Stimulated activated CD8-positive, alpha-beta memory T cell treated with anti-CD3 and anti-CD28 coated beads, Interleukin-4, amount 100 ng/mL, for 1 hour (primary cell): ENCODE data around the gene FPR2.
"Not testable (repeated sequence)": the region's sequence is repeated elsewhere in the genome, so short reads cannot be mapped to it uniquely, and the experiment has no call there.

ENCODE experiments used
- DNase-seq, 2 donors: peaks; one replicate each; pipeline ENCODE4 v3.0.0-alpha.2; 2020; ENCODE audit warnings: low read depth in 2 of 2, low spot score in 1 of 2

Gene FPR2, protein sequence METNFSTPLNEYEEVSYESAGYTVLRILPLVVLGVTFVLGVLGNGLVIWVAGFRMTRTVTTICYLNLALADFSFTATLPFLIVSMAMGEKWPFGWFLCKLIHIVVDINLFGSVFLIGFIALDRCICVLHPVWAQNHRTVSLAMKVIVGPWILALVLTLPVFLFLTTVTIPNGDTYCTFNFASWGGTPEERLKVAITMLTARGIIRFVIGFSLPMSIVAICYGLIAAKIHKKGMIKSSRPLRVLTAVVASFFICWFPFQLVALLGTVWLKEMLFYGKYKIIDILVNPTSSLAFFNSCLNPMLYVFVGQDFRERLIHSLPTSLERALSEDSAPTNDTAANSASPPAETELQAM

DNA sequence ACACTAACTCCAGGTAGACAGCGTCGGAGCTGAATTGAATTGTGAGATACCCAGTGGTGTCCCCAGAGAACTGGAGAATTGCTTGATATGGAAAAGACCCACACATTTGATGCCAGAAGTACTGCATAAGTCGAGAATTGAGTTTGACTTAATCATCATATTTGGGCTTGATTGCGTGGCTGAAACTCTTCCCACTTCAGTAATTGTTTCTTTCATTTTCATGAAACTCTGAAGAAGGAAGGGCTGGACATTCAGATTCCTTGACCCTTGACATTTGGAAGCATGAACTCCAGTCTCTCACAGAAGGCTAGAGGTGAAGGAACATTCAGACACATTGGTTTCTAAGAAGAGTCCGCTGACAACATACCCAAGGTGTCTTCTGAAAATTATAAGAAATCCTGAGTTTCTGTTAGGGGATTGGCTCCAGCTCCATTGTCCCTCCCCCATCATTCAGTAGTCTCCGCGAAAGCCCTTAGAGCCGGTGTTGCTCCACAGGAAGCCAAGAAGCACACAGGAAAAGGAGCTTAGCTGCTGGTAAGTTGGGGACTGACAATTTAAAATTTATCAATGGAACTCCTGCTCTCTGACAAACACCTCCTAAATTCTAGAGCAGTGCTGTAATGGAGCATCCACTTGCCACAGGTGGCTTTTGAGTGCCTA, at the start of gene FPR2:
Gene FPR2, plus strand, starts transcription at position 484 of the 660 bp plus-strand sequence. CDS start 7,479 bp downstream, outside the sequence.
- DNase-seq: no peak

DNA sequence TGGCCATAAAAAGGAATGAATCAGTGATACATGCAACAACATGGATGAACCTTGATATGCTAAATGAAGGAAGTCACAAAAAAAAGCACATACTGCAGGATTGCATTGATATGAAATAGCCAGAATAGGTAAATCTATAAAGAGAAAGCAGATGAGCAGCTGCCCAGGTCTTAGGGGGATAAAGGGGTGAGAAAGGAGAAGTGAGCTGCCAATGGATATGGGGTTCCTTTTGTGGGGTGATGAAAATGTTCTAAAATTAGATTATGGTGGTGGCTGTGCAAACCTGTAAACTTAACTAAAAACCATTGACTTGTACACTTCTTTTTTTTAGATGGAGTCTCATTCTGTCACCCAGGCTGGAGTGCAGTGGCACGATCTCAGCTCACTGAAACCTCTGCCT, 49.3 kb upstream of the FPR2 start:
- no peak for DNase-seq

DNA sequence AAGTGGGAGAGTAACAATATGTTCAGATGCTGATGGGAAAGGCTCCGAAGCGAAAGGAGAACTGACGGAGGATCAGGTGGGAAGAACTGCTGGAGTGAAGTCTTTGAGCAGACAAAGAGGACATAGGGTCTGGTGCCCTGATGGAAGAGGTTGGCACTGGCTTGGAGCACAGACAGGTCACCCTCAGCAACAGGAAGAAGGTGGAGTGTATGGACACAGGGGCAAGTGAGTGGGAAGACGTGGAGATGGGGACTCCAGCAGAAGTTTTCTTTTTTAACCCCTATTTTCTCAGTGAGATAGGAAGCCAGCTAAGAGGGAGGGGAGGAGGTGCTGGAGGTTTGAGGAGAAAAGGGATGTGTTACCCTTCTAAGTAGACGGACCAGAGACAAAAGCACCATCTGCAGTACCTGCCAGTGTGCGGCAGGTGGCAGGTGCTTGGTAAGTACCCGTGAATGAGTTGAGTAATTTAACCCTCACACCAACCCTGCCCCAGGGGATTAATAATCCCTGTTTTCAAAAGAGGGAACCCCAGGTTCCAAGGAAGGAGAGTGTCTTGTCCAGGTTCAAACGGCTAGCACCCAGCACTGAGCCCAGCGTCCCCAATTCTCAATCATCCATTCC, 48.4 kb upstream of the FPR2 start:
- DNase-seq: no peak

DNA sequence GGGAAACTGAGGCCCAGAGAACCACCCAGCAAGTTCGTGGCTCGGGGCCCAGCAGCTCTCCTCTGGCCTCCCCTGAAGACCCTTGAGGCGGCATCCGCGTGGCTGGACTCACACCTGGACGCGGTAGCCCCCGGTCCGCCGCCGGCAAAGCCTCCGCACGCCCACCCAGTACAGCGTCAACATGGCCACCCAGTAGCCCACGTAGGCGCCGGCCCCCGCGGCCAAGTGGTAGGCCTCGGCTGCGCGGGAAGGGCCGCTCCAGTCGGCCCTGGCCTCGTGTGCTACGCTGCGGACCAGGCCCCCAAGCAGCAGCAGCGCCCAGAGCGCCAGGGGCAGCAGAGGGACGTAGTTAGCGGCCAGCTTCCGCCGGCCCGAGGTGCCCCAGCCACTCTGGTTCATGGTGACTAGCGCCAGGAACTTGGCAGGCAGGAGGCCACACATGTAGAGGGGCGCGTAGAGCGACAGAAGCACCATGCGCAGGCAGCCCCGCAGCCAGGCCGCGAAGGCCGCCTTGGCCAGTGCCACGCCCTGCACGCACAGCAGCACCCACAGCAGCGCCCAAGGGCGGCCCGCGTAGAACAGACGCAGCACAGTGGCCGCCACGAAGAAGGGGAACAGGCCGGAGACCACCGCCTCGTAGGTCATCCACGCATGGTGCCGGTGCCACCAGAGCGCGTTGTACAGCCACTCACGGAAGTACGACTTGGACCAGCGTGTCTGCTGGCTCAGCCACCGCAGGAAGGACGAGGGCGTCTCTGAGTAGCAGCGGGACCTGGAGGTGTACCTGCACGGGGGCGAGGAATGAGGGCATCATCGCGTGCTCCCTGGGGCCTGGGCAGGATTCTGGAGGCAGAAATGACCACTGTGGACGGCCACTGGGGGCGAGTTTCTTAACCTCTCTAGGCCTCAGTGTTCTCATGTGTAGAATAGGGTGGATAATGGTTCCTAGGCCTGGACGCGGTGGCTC, 47.4 kb upstream of the FPR2 start:
- DNase-seq: no peak

DNA sequence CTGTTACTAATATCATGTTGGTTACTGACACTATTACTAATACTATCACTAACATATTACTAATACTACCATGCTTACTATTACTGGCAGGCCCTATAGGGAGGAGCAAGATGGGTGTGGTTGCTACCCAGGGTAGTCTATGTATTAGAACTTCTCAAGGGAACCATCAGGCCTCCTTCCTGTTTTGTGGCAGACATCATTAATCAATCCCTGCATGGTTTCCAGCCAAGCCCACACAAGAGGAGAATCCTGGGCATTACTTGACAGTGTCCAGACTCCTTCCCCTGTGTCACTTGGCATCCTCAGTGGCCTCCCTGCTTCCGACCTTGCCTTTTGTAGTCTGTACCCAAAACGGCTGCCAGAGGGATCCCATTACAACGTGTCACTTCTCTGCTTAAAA, 46.1 kb upstream of the FPR2 start:
- no peak for DNase-seq

DNA sequence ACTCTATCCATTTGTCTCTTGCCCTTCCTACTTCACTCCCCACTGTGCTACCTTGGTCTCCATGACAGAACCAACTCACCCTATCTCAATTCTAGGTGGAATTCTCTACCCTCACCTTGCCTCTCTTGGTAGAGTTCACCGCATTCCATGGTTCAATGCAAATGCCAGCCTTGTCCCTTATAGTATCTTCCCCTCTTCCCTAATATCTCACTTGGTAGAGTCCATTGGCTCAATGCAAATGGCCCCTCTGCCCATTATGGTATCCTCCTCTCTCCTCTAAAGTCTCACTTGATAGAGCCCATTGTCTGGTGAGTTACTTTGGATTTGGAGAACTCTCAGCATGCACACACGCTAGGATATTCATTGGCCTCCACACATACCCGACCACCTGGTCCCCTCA, 45.1 kb upstream of the FPR2 start:
- no peak for DNase-seq

DNA sequence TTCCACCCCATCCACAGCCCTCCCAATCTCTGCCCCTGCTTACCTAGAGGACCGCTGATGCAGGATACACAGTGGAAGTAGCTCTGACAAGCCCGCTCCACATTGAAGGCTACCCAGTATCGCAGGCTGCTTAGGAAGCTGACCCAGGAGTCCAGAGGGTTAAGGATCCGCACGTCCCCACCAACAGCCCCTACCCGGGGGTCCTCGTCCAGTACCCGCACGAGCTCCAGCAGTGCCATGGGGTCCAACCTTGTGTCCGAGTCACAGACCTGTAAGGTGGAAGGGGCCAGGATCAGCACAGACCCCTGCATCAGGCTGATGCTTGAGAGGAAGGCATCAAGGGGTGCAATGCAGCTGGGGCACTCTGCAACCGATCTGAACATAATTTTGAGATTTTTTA, 44.1 kb upstream of the FPR2 start:
- no peak for DNase-seq

DNA sequence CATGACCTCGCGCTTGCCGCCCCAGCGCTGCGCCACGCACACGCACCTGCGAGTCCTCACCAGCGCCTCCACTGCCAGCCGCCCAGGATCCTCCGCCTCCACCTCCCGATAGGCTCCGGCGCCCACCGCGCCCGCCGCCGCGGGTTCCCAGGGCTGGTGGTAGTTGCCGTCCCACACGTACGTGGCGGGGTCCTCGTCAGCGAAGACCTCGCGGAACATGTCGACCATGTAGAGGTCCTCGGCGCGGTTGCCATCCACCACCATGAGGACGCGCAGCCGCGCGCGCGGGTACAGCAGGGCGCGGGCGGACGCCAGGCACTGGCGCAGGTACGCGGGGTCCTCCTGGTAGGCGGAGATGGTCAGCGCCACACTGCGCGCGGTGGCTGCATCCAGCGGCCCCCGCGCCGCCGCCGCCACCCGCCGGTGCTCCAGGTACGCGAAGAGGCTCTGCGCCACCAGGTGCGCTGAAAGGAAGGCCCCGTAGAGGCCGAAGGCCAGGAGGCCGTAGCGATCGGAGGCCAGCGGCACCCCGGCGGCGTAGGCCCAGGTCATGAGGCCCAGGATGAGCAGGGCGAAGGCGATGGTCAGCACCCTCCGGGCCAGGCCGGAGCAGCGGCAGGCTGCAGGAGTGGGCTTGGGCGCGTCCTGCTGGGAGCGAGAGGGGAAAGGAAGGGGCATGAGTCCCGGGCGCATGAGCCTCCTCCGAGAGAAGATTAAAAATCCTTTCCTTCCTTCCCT, 41.6 kb upstream of the FPR2 start:
- no peak for DNase-seq

DNA sequence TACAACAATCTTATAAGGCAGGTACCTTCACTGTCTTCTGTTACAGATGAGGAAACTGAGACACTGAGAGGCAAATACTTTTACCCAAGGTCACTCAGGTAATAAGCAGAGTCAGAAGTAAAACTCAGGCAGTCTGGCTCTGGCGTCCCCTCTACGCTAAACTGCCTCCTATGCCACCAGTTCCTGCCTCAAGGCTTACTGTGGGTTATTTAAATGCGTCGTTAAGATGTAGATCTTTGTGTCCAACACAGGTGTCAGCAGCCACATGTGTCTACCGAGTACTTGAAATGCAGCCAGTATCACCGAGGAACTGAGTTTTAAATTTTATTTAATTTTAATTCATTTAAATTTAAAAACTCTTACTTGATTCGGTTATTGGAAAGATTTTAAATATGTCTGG, 39.1 kb upstream of the FPR2 start:
- DNase-seq: no peak

DNA sequence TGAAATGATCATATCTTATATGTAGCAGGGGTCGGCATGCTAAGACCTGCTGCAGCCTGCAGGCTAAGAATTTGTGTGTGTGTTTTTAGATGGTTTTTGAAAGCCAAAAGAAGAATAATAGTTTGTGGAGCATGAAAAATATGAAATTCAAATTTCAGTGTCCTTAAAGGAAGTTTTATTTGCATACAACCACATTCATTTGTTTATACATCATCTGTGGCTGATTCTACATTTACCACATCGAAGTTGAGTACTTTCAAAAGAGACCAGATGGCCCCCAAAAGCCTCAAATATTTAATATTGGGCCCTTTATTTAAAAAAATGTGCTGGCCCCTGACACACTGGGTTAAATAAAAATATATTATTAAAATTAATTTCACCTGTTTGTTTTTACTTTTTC, 38.5 kb upstream of the FPR2 start:
- DNase-seq: no peak

DNA sequence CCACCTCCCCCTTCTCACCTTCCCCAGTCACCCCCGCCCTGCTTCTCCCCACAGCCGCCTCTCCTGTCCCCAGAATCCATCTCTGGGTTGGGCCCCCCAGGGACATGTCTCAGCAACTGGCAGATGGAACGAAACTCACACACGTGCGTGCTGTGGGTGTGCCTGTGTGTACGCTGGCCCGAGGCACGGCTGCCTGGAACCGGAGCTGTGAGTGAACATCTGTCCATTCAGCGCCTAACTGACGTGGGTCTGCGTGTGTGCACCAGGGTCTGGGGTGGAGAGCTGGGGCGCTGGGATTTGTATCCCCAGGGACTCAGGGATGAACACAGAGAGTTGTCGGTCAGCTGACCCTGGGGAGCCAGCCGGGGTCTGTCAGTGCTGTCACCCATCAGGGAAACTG, 36.4 kb upstream of the FPR2 start:
- no peak for DNase-seq

DNA sequence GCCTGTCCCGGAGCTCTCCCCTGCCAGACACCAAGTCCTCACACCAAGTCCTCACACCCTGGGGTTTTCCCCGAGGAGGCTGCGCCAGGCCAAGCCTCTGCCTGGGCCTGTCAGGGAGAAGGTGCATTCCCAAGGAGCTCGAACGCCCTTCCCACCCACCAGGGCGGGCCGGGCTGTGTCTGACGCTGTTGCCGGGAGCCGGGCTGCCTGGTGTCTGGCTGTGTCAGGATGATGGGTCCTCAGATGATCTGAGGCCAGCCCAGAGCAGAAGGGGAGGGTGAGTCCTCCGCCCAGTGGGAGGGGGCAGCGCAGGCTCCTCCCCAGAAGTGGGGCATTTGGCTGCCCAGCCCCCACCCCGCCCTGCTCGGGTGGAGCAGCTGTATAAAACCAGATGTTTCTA, 34.9 kb upstream of the FPR2 start:
- DNase-seq: no peak

DNA sequence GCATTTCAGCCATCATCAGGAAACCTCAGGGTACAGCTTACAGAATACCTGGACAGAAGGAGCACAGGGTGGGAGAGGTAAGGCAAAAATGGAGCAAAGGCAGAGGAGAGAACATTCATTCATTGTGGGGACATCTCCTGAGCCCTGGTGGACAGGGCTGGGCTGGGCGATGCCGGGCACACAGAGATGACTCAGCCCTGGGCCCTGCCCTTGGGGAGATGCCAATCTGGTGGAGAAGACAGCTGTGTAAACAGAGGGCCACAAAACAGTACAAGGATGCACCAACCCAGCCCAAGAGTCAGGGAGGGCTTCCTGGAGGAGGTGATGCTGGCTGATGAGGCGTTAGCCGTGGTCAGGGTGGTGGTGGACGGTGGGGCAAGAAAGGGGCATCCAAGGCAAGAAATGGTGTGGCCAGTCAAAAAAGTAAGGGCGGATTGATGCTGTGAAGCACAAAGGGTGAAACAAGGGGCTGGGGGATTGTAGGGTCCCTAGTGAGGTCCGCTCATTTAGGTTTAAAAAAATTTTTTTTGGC, 33.6 kb upstream of the FPR2 start:
- no peak for DNase-seq

DNA sequence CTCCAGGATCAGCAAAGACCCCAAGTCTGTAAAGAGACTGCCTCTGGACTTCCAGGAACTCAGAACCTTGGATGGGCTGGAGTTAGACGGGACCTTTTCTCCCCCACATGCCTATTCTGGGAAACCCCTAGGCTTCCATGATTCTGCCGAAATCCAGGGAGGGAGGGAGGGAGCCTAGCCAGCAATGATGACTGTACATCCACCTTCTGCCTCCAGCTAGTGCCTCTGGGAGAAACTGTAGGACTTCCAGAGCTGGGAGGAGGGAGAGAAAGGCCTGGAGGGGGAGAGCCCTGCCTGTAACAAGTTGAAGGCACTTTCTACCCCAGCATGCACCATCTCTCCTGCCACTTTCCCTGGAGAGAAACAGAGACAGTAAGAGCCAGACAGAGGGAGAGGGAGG, 31.2 kb upstream of the FPR2 start:
- DNase-seq: no peak

DNA sequence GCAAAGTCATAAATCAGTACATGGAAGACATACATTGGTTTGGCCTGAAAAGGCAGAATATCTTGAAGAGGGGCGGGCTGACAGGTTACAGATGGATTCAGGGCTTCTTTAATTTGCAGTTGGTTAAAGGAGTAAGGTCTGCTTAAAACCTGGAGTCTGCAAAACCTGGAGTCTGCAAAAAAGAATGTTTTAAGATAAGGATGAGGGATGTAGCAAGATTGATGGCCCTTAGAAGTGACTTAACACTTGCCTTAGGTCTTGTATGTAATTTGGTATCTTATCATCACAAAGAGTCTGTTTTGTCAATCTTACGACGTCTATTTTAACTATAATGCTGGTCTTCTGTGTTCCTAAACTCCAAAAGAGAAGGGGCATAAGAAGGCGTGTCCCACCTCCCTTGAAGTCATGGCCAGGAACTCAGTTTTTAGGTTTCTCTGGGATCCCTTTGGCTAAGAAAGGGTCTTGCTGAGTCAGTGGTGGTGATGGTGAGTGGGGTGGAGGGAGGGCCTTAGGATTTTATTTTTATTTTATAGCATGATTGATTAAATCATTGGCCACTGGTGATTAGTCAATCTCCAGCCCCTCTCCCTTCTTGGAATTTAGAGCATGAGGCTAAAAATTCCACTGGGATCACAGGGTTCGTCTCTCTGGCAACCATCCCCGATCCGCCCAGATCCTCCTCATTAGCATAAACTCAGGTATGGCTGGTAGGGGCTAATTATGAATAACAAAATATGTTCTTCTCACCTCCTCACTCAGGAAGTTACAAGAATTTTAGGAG, 27.0 kb upstream of the FPR2 start:
- no peak for DNase-seq

DNA sequence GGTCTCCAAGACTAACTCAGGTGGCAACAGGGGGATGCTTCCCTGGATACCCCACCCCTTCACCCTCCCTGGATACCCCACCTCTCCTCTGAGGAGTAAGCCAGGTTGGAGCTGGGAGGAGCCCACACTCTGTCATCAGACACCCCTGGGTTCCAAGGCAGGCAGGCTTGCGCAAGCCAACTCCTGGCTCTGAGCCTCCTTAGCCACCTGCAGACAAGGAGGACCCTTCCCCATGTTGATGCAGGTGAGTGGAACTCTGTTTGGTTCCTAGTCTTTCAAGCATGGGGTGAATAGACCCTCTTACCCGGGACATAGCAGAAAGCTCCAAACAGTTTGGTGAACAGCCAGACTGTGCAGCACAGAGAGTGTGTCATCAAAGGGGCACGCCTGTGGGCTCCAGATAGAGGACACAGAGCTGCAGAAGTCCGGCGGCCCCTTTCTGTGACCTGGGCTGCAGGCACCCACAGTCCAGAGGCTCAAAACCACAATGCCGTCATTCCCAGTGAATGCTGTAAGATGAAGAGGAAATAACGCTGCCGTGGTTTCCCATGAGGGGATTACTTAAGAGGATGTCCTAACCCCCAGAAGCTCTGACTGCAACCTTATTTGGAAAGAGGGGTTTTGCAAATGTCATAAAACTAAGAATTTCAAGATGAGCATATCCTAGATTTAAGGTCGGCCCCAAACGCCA, 25.1 kb upstream of the FPR2 start:
- DNase-seq: no peak

DNA sequence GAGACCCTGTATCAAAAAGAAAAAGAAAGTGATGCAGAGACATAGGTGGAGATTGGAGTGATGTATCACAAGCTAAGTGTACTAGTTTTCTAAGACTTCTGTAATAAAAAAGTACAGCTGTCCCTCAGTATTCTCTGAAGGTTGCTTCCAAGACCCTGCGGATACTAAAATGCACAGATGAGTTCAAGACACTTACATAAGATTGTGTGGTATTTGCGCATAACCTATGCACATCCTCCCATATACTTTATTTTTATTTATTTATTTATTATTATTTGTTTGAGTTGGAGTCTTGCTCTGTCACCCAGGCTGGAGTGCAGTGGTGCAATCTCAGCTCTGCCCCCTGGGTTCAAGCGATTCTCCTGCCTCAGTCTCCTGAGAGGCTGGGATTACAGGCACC, 23.6 kb upstream of the FPR2 start:
- DNase-seq: no peak

DNA sequence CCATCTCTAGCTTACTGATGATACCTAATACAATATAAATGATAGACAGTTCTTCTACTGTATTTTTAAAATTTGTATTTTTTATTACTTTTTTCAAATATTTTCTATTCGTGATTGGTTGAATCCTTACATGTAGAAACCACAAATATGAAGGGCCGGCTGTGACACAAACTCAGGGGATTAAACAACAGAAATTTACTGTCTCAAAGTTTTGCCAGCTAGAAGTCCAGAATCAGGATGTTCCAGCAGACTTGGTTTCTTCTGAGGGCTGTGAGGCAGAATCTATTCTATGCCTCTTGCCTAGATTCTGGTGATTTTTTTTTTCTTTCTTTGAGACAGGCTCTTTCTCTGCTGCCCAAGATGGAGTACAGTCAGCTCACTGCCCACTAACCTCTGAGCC, 23.1 kb upstream of the FPR2 start:
- DNase-seq: no peak

DNA sequence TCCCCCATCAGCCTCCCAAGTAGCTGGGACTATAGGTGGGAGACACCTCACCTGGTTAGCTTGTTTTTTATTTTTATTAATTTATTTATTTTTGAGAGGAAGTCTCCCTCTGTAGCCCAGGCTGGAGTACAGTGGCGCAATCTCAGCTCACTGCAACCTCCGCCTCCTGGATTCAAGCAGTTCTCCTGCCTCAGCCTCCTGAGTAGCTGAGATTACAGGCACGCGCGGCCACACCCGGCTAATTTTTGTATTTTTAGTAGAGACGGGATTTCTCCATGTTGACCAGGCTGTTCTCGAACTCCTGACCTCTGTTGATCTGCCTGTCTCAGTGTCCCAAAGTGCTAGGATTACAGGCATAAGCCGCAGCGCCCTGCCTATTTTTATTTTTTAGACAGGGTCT, 22.5 kb upstream of the FPR2 start:
- DNase-seq: not testable (repeated sequence)
